Breast epithelium (tissue), 3 donors: Measurements from ENCODE around the gene CFI.

Experiments used
- POLR2A ChIP-seq: fragments of 450-650 bp; IDR thresholded peaks from one replicate; pipeline ENCODE4 v1.6.1; 2016; ENCODE audit warnings: antibody characterized with exemption, mild to moderate bottlenecking, moderate library complexity
- POLR2AphosphoS5 ChIP-seq, 3 donors: sonication (generic); formaldehyde crosslinking; IDR thresholded peaks; one replicate each; pipeline ENCODE4 v1.6.1; 2017; ENCODE audit warnings: antibody characterized with exemption in 3 of 3
- TF ChIP-seq, protein P1 (sequence below), 3 donors: fragments of 450-650 bp; IDR thresholded peaks; one replicate each; pipeline ENCODE4 v1.5.1; 2016 to 2017; ENCODE audit warnings: antibody characterized with exemption in 3 of 3, mild to moderate bottlenecking in 3 of 3, moderate library complexity in 3 of 3

GRCh38 chr4:109698656-109699055 is 103.1 kb downstream of the CFI start:
- TF ChIP-seq, protein P1, sequence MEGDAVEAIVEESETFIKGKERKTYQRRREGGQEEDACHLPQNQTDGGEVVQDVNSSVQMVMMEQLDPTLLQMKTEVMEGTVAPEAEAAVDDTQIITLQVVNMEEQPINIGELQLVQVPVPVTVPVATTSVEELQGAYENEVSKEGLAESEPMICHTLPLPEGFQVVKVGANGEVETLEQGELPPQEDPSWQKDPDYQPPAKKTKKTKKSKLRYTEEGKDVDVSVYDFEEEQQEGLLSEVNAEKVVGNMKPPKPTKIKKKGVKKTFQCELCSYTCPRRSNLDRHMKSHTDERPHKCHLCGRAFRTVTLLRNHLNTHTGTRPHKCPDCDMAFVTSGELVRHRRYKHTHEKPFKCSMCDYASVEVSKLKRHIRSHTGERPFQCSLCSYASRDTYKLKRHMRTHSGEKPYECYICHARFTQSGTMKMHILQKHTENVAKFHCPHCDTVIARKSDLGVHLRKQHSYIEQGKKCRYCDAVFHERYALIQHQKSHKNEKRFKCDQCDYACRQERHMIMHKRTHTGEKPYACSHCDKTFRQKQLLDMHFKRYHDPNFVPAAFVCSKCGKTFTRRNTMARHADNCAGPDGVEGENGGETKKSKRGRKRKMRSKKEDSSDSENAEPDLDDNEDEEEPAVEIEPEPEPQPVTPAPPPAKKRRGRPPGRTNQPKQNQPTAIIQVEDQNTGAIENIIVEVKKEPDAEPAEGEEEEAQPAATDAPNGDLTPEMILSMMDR (IDR thresholded peaks at IDR 0.05): no peak
- no peak for TF ChIP-seq POLR2A
- no peak for TF ChIP-seq POLR2AphosphoS5 (IDR thresholded peaks at IDR 0.05)
